ENCODE results near the gene MSL2.
"Not testable (repeated sequence)": the region's sequence is repeated elsewhere in the genome, so short reads cannot be mapped to it uniquely, and the experiment has no call there.

Gene MSL2, protein sequence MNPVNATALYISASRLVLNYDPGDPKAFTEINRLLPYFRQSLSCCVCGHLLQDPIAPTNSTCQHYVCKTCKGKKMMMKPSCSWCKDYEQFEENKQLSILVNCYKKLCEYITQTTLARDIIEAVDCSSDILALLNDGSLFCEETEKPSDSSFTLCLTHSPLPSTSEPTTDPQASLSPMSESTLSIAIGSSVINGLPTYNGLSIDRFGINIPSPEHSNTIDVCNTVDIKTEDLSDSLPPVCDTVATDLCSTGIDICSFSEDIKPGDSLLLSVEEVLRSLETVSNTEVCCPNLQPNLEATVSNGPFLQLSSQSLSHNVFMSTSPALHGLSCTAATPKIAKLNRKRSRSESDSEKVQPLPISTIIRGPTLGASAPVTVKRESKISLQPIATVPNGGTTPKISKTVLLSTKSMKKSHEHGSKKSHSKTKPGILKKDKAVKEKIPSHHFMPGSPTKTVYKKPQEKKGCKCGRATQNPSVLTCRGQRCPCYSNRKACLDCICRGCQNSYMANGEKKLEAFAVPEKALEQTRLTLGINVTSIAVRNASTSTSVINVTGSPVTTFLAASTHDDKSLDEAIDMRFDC
- 10.8 to 57.5 (median 29.3) reads per million in 17 experiments for total RNA-seq

DNA sequence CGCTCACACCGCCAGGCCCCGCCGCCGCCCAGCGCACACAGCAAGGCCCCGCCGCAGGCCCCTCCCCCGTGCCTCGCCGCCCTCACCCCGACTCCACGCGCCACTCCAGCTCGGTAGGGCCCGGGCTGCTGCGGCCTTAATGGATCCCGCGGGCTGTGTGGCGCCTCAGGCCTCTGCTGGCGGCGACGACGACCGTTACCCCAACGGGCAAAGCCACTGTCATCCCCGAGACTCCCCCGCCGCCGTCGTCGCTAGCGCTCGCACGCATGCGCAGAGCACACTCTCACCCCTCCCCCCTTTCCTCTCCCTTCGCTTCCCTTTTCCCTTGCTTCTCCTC lies at the start of gene MSL2:
Gene MSL2 (minus strand): TSS at position 272 of the 337 bp plus-strand sequence. CDS start 1,222 bp downstream, outside the sequence.
- no peak for DNase-seq

DNA sequence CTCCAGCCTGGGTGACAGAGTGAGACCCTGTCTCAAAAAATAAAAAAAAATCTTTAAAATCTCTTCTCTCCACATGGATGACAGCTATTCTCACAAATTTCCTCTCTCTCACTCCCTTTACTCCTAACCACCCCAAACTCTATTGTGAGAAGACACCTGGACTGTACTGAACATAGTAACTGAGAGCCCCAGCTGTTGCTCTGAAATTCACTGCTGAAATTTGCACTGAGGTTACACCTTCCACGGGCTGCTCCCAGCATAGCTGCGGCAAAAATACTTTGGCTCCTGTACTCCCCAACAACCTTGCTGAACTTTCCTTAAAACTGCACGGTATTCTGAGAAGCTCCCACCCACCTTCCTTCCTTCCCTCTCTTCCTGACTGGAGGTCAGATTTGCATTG lies 49.6 kb upstream of the MSL2 start:
- no peak for DNase-seq

DNA sequence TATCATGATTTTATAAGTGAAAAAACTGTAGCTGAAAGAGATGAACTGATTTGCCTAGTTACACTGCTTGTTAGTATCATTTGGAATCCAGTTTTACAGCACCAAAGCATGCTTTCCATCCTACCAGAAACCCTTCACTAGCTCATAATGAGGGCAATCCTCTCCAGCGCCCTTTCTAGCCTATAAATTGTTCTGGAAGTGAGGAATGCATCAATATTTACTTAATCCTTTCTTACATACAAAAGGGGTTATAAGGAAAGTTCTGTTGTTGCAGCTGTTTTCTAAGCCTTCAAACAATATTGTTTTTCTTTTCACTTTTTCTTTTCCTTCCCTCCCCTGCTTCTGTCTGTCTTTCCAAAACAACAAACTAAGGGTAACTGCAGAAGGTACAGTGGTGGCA lies 43.0 kb upstream of the MSL2 start:
- DNase-seq, result no peak

DNA sequence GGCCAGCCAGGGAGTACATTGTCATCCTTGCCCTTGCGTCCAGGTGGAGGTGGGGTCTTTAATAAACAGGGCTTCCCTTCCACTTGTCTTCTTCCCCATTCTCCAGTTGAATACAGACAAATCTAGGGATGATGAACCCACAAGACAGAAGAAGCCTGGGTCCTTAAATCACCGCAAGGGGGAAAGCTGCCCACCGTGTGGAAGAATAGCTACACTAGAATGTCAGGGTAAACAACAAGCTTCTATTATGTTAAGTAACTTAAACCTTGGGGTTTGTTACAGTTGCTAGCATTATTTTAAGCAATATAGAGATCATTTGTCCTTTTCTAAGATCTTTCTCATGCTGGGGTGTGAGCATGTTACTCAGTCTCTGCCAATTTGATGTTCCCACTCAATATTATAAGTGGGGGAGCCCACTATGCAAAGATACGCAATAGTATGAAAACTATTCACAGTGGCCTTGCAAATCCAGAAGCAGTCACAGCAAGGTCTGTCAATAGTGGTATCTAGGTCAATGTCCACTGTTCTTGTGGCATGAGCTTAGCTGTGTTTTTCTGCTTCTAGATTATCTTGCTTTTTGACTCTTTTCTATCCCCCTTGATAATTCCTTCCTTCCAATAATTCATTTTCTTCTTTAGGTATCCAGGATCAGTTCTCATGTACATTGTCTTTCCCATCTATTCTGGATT lies 42.0 kb upstream of the MSL2 start:
- no peak for DNase-seq

DNA sequence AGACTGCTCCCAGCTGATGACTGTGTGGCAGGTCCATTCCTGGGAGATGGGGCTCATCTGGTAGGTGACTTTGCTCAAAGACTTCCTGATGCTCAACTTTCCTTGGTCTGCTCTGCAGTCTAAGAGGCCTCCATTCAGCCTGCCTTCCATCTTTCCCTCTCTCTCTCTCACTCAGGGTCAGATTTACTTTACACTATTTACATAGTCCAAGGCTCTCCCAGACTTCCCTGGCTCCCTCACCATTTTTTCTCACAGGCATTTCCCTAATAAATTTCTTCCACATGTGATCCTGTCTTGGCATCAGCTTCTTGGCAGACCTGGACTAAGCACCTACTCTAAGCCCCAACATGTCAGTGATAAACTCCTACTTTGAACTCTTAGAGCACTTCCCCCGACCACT lies 41.0 kb upstream of the MSL2 start:
- no peak for DNase-seq

DNA sequence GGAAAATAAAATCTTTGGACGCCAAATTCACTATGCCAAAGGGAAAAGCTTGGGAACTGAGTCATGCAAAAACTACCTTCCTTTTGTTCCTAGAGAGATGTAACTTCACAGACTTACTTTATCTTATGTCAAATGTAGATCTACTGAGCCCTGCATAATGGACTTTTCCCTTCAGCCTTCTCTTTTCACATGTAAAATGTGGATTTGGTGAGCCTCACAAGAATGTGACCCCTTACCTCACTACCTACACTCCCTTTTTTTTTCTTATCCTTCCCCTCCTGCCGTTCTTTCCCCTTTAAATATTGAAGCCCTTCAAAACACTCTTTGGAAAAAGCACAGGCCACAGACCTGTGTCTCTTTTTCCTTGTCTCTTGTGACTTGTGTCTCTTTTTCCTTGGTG lies 40.0 kb upstream of the MSL2 start:
- DNase-seq, result no peak

DNA sequence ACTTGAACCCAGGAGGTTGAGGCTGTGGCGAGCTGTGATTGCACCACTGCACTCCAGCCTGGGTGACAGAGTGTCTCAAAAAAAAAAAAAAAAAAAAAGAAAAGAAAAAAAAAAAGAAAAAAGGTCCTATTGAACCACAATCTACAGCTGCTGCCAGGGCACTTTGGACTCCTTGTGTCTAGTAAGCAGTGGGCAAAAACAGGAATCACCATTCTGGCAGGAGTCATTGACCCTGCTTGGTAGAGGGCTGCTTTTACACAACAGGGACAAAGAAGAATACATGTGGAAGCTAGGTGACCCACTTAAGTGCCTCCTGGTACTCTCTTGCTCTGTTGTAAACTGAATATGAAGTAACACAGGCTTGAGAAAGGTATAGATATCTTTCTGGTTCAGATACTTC lies 39.4 kb upstream of the MSL2 start:
- DNase-seq, result no peak

DNA sequence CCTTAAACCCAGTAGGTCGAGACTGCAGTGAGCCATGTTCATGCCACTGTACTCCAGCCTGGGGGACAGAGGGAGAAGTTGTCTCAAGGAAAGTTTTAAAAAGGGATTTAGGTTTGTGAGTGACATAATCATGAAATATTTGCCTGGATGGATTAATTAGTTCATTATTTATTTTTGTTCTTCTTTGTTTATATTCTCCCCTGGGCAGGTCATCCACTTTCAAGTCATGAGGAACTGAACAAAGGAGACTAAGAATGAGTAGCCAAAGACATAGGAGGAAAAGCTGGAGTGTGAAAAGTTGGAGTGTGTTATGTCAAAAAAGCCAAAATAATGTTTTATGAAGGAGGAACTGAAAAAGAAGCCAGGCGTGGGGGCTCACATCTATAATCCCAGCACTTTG lies 36.3 kb upstream of the MSL2 start:
- DNase-seq, result no peak

DNA sequence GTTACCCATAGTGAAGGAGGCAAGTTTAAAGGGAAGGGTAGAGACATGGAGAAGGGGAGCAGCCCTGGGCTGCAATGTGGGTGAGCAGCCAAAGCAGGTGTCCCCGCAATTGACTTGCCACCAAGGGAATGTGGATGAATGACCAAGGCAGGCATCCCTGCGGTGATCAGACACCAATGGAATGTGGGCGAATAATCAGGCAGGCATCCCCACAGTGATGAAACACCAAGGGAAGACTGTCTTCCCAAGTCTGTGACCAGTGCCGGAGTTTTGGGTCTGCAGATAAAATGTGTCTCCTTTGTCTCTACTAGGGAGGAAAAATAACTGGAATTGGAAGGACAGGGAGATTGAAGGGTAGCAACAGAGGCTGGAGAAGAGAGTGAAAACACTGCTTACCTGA lies 26.6 kb upstream of the MSL2 start:
- DNase-seq, result not testable (repeated sequence)

DNA sequence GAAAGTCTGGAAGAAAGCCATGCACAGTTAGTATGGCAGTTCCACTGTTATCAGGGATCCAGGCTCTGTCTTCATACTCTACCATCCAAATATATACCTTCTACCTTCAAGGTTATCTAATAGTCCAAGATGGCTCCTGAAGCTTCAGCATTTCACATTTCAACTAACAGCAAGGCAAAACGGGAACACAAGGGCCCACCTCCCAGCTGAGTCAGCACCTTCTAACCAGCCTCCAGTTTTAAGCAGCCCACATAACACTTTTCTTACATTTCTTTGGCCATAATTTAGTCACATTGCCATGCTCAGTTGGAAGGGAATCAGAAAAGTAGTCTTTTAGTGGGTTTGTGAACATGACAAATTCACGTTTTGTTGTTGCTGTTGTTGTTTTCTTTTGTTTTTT lies 15.4 kb upstream of the MSL2 start:
- DNase-seq, result peak in 3 of 4 experiments; percentile 25 to 35 (median 25)

DNA sequence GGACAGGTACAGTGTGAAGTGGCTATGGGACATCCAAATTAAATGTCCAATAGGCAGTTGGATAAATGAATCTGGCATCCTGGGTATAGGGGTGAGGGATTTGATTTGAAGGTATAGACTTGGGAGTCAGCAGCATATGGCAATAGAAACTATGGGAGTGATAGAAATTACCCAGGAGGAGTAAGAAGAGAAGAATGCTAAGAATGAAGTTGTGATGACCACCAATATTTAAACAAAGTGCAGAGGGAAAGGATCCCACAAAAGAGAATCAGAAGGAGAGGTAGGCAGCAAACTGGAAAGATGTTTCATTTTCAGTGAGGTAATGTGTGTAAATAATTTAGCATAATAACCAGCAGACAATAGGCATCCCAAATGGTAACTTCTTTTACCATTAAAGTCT lies 13.8 kb upstream of the MSL2 start:
- no peak for DNase-seq

DNA sequence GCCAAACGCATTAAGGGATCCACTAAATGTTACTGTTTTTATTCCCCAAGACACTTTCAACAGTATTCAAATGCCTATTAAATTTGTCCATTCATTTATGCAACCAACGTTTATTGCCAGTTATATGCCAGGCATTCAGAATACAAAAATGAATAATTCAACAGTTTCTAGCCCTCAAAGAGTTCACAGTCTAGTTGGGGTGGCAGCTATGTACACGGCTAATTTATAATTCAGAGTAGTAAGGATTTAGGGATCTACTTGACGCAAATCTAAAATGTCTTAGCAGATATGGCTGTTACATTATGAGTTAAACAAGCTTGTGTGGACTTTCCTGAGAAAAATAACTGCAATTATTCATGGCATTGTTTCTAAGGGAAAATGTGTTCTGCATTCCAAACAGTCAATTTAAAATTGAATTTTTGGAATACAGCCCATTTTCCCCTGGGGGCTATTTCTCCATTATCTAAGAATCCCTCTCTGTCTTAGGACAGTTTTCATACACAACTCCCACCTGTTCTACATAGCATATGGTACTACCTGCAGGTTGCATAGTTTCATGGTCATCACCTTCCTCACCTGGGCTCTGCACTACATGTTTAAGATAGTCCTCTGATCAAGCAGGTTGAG lies 11.5 kb upstream of the MSL2 start:
- DNase-seq, result no peak

DNA sequence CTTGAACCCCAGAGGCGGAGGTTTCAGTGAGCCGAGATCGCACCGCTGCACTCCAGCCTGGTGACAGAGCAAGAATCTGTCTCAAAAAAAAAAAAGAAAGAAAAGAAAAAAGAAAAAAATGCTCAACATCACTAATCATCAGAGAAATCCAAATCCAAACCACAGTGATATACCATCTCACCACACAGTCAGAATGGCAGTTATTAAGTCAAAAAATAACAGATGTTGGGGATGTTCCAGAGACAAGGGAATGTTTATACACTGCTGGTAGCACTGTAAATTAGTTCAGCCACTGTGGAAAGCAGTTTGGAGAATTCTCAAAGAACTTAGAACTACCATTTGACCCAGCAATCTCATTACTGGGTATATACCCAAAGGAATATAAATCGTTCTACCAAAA lies 3.1 kb upstream of the MSL2 start:
- DNase-seq, result not testable (repeated sequence)

DNA sequence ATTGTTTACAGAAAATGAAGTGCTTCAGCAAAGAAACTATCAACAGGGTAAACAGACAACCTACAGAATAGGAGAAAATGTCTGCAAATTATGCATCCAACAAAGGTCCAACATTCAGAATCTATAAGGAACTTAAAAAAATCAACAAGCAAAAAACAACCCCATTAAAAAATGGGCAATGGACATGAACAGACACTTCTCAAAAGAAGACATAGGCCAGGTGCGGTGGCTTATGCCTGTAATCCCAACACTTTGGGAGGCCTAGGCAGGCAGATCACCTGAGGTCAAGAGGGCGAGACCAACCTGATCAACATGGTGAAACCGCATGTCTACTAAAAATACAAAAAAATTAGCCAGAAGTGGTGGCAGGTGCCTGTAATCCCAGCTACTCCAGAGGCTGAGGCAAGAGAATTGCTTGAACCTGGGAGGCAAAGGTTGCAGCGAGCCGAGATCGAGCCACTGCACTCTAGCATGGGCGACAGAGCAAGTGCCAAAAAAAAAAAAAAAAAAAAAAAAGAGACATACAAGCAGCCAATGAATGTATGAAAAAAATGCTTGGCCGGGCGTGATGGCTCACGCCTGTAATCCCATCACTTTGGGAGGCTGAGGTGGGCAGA lies 2.4 kb upstream of the MSL2 start:
- not testable (repeated sequence) for DNase-seq

DNA sequence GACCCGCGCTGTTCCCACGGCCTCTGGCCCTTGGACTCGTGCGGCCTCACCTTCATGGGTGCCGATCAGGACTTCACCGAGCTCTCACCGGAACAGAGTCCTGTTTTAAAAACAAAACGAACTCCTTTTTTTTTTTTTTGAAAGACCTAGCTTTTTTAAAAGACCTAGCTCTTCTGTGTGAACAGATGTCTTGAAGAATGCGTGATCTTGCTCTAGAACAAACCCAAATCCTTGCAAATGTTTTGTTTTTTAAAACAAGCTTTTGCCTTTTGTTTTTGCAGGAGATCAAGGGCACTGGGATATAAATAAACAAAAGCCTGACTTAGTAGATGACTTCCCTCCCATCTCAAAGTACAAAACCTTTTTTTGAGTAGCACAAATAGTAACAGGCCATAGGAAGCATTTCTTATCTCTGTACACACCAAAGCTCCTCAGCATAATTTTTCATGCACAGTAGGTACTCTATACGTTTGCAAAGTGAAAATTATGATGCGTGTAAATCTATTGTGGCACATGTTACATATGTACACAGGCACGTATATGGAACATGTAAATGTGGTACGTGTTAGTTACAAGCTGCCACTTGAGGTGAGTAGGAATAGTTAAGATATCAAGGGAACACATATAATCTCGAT lies 1.1 kb upstream of the MSL2 start:
- DNase-seq, result no peak

DNA sequence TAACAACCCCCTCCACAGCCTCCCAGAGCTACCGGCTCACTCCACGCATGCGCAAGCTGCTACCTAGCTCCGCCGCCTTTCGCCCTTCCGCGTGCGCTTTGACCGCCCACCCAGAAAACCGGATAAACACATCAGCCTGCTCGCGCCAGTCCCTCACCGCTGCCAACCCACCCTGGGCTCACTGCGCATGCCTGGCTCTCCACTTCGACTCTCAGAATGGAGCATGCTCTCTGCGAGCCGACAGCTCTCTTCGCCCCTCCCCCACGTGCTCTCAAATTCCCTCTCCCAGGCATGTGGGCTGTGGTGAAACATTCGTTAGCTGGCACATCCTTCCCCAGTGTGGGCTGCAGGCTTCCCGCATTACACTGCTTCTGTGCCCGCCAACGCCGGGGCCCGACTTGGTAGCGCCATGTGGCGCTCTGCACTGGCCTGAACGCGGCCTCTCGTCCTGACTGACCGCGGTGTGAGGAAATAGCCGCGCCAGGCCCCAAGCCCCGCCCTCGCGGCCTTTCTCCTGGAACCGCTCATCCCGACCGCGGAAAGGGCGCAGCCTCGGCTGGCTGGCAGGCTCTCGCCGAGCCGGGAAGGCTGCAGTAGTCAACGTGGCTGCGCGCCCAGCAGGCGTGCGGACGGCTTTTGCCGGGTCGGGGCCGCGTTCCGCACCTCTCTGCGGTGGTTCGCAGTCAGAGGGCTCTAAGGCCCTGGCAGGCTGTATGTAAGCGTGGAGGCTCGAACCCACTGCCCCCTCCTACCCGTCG lies 445 bp upstream of the MSL2 start:
- peak; percentile 100 for DNase-seq

DNA sequence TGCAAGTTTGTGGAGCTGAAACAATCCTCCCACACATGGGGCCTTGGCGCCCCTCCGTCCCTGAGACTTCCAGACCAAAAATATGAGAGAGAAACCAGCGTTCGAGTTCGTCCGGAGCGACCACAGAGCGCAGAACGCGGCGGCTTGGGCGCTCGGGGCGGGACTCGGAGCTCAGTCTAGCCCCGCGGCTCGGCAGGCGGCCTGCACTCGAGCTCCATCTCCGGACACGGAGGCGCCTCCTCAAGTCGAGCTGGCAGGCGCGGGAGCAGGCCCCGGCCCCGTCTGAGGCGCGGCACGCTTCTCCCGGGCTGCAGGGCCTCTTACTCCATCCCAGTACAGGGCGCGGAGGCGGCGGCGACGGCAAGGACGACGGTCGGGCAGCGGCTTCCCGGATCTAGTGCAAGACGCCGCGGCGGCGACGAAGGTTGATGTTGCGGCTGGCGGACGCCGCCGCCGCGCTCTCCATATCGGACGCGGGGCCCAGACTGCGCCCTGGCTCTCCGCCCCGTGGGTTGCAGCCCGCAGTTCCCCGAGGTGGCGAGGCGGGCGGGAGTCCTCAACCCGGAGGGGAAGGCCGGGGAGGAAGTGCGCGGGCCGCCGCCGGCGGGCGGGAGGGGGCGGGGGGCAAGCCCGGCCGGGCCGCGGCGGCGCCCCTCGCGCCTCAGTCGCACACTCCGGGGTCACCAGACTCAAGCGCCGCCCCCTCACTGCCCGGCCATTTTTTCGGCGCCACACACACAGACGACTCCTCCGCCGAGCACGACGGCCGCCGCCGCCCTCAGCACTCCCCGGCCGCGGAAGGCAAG lies 674 bp downstream of the MSL2 start:
- DNase-seq, result peak; percentile 90 to 96 (median 92)

DNA sequence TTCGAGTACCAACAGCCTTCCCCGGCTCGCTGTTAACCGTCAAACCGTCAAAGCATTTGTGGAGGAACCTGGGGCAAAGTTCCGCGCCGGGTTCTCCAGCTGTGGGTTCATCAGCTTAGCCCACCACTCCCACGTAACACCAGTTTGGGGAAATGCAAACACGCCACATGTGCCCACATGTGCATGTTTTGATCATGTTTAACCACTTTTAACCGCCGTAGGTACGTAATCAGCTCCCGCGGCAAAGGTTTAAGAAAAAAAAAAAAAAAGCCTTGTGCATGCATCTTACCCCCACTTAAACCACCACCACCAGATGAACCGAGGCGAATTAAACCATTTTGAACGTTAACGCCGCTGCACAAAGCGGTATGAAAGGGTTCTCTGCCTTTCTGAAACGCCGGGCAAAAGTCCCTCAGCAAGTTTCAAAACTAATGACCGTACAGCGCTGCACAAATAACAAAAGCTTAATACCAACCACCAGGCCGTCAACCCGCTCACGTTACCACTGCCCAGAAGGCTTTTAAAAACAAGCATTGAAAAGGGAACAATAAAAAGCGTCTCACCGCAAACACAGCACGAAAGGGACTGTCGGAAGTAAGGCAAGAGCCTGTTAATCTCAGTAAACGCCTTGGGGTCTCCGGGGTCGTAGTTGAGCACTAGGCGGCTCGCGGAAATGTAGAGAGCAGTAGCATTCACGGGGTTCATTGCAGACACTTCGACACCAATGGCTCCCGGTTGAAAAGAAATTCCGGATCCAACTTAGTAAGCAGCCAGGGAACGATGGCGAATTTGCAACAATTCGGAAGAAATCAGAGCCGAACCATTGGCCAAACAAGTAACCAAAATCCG lies 1.5 kb downstream of the MSL2 start:
- peak; percentile 77 to 87 (median 83) for DNase-seq

DNA sequence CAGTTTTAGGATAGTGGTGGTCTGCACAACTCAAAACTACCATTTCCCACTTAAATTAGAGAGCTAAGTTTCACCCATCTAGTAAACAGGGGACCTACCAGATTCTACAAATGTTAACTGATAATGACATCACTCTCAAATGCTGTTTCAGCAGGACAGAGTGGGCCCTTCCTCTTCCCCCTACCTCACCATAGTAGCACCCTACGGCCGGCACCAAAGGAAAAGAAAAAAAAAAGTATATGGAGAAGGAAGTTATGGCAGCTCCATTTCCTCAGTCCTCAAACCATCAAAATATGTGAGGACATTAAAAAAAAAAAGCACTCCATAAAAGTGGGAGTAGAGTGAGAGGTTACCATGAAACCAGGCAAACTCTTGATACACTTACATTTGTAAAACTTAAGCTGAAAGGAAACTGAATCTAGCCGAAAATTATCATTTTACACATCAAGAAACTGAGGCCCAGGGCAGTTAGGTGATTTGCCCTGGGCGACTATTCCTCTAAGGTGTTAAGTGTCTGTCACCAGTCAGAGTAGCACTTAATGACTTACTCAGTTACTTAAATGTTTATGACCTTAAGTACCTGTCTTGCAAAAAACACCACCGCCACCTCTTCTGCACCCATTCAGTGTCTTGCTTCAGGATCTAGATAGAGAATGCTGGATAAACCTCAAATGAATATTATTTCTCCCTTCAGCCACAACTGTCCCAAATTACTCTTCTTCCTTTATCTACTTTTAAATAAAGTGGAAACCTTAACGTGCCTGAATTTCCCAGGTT lies 2.7 kb downstream of the MSL2 start:
- DNase-seq, result peak; percentile 56 to 80 (median 72)

All from suppressor macrophage (primary cell).